SK-N-SH treated with all-trans-retinoic acid at 6 μM for 48 hours (cell line): ENCODE measurements around the gene TRIM13.

ENCODE experiments used
- ATAC-seq: fragments of 200-7000 bp; cut with Tn5 transposase; 3 replicates; pipeline ENCODE4 v1.9.1; 2020; ENCODE audit warnings: mild to moderate bottlenecking, moderate library complexity
- ARNTL ChIP-seq: fragments of 450-650 bp; formaldehyde crosslinking; IDR thresholded peaks from 2 replicates; pipeline ENCODE4 v1.5.0; 2020; ENCODE audit warnings: low read depth, mild to moderate bottlenecking, moderate library complexity, borderline replicate concordance
- ESRRG ChIP-seq: fragments of 250-450 bp; sonication (Bioruptor Pico); IDR thresholded peaks from 2 replicates; pipeline ENCODE4 v1.6.1; 2021; ENCODE audit warnings: mild to moderate bottlenecking
- GLIS3 ChIP-seq: fragments of 250-450 bp; sonication (Bioruptor Pico); IDR thresholded peaks from 2 replicates; pipeline ENCODE4 v1.5.0; 2020; ENCODE audit warnings: mild to moderate bottlenecking, moderate library complexity
- ISL1 ChIP-seq: fragments of 250-450 bp; sonication (Bioruptor Pico); IDR thresholded peaks from 2 replicates; pipeline ENCODE4 v2.1.2; 2022; ENCODE audit warnings: mild to moderate bottlenecking, moderate library complexity
- OSR1 ChIP-seq: fragments of 250-450 bp; sonication (Bioruptor Pico); IDR thresholded peaks from 2 replicates; pipeline ENCODE4 v1.8.0; 2022; ENCODE audit warnings: moderate library complexity, mild to moderate bottlenecking, inconsistent platforms
- PPARA ChIP-seq: fragments of 250-450 bp; sonication (Bioruptor Pico); IDR thresholded peaks from 2 replicates; pipeline ENCODE4 v1.5.0; 2020; ENCODE audit warnings: mild to moderate bottlenecking, borderline replicate concordance
- RARB ChIP-seq: fragments of 250-450 bp; sonication (Bioruptor Pico); IDR thresholded peaks from 2 replicates; pipeline ENCODE4 v1.8.0; 2021; ENCODE audit warnings: mild to moderate bottlenecking, moderate library complexity
- SNAI2 ChIP-seq: fragments of 250-450 bp; sonication (Bioruptor Pico); IDR thresholded peaks from 2 replicates; pipeline ENCODE4 v1.5.0; 2020; ENCODE audit warnings: mild to moderate bottlenecking, moderate library complexity
- TCF4 ChIP-seq: fragments of 250-450 bp; sonication (Bioruptor Pico); IDR thresholded peaks from 2 replicates; pipeline ENCODE4 v1.8.0; 2021; ENCODE audit warnings: mild to moderate bottlenecking, moderate library complexity, borderline replicate concordance
- TOX ChIP-seq: fragments of 250-450 bp; sonication (Bioruptor Pico); IDR thresholded peaks from 2 replicates; pipeline ENCODE4 v1.8.0; 2021; ENCODE audit warnings: mild to moderate bottlenecking, moderate library complexity, borderline replicate concordance
- ZC3H10 ChIP-seq: fragments of 250-450 bp; sonication (Bioruptor Pico); IDR thresholded peaks from 2 replicates; pipeline ENCODE4 v1.5.1; 2021; ENCODE audit warnings: mild to moderate bottlenecking, moderate library complexity
- ZFP3 ChIP-seq: fragments of 250-450 bp; sonication (Bioruptor Pico); IDR thresholded peaks from 2 replicates; pipeline ENCODE4 v1.5.0; 2020; ENCODE audit warnings: mild to moderate bottlenecking, moderate library complexity
- ZFP30 ChIP-seq: fragments of 450-650 bp; formaldehyde crosslinking; IDR thresholded peaks from 2 replicates; pipeline ENCODE4 v1.5.0; 2022; ENCODE audit warnings: mild to moderate bottlenecking, moderate library complexity
- ZNF565 ChIP-seq: fragments of 450-650 bp; formaldehyde crosslinking; conservative IDR thresholded peaks from 2 replicates; pipeline ENCODE4 v1.5.0; 2020; ENCODE audit warnings: low read depth, mild to moderate bottlenecking, moderate library complexity
- ZNF70 ChIP-seq: fragments of 450-650 bp; formaldehyde crosslinking; IDR thresholded peaks from 2 replicates; pipeline ENCODE4 v1.5.0; 2020; ENCODE audit warnings: mild to moderate bottlenecking, moderate library complexity
- ZNF8 ChIP-seq: fragments of 450-650 bp; formaldehyde crosslinking; IDR thresholded peaks from 2 replicates; pipeline ENCODE4 v1.5.0; 2020; ENCODE audit warnings: mild to moderate bottlenecking, moderate library complexity
- TF ChIP-seq, protein P1 (sequence below): fragments of 250-450 bp; sonication (Bioruptor Pico); IDR thresholded peaks from 2 replicates; pipeline ENCODE4 v1.5.0; 2020; ENCODE audit warnings: mild to moderate bottlenecking, moderate library complexity
- TF ChIP-seq, protein P2 (sequence below): fragments of 250-450 bp; sonication (Bioruptor Pico); IDR thresholded peaks from 2 replicates; pipeline ENCODE4 v1.5.1; 2020; ENCODE audit warnings: low read depth, mild to moderate bottlenecking, moderate library complexity
- TF ChIP-seq, protein P3 (sequence below): fragments of 250-450 bp; sonication (Bioruptor Pico); IDR thresholded peaks from 2 replicates; pipeline ENCODE4 v1.5.1; 2021; ENCODE audit warnings: mild to moderate bottlenecking, moderate library complexity
- TF ChIP-seq, protein P4 (sequence below): fragments of 250-450 bp; sonication (Bioruptor Pico); IDR thresholded peaks from 2 replicates; pipeline ENCODE4 v1.8.0; 2020; ENCODE audit warnings: mild to moderate bottlenecking, moderate library complexity, borderline replicate concordance

The TRIM13 gene

DNA sequence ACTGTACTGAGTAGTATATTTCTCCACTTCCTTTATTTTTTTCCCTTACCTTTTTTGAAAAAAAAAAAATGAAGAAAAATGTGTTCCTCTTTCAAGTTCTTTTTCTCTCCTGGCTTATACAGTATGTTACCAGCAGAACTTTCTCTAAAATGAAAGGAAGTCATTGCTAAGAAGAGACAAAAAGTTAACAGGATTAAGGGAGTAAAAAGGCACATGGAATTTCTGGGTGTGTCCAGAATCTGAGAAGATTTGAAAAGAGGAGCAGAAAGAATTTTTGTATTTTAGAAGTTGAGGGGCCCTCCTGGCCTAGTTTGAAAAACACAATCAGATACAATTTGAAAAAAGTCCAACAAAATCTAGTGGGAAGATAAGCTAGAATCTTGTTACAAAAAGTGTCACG lies 21.0 kb upstream of the TRIM13 start:
- no peak for ATAC-seq
- TF ChIP-seq GLIS3 (no peak), RARB (CRISPR knock-in tag) (no peak), SNAI2 (no peak), ZFP3 (no peak), ESRRG (CRISPR knock-in tag) (no peak), ZNF8 (CRISPR knock-in tag) (no peak)
- TF ChIP-seq, protein P1, sequence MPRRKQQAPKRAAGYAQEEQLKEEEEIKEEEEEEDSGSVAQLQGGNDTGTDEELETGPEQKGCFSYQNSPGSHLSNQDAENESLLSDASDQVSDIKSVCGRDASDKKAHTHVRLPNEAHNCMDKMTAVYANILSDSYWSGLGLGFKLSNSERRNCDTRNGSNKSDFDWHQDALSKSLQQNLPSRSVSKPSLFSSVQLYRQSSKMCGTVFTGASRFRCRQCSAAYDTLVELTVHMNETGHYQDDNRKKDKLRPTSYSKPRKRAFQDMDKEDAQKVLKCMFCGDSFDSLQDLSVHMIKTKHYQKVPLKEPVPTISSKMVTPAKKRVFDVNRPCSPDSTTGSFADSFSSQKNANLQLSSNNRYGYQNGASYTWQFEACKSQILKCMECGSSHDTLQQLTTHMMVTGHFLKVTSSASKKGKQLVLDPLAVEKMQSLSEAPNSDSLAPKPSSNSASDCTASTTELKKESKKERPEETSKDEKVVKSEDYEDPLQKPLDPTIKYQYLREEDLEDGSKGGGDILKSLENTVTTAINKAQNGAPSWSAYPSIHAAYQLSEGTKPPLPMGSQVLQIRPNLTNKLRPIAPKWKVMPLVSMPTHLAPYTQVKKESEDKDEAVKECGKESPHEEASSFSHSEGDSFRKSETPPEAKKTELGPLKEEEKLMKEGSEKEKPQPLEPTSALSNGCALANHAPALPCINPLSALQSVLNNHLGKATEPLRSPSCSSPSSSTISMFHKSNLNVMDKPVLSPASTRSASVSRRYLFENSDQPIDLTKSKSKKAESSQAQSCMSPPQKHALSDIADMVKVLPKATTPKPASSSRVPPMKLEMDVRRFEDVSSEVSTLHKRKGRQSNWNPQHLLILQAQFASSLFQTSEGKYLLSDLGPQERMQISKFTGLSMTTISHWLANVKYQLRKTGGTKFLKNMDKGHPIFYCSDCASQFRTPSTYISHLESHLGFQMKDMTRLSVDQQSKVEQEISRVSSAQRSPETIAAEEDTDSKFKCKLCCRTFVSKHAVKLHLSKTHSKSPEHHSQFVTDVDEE (CRISPR knock-in tag) = no peak

DNA sequence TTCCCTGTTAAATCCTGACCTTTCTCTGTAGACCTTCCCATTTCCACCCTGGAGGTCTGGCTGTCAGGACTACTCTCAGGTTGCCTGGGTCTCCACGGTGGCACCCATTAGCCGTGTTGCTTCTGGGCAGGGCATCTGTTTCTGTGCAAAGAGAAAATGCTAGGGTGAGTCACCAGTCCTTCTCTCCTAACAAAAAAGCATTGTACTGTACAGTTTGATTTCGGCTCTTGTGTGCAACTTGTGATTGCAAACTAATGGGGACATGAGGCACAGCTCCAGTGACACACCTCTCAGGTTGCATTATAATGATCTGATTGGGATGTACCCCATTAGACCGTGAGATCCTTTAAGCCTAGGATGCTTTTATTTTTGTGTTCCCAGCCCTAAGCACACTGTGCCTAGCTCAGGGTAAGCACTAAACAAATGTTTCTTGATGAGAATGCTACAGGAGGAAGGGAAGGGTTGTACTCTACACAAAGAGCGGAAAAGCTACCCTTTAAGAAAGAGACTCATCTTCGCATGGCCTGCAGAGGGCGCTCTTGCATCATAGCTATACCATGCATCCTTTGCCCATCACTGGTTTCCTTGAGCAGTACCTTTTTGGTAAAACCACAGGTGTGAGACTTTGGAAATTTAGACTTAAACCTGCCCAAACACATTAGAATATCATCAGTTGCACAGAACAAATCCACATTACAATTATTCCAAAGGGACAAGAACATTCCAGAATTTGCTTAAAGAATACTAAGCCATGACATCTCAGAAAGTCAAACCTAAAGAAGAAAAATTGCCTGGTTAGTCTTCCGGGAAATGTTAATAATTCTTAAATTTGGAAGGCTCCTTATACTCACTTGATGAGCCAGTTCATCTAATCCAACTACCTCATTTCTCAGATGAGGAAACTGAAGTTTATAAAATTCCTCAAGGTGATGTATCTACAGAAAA lies 20.3 kb upstream of the TRIM13 start:
- peak; percentile 94 for ATAC-seq

DNA sequence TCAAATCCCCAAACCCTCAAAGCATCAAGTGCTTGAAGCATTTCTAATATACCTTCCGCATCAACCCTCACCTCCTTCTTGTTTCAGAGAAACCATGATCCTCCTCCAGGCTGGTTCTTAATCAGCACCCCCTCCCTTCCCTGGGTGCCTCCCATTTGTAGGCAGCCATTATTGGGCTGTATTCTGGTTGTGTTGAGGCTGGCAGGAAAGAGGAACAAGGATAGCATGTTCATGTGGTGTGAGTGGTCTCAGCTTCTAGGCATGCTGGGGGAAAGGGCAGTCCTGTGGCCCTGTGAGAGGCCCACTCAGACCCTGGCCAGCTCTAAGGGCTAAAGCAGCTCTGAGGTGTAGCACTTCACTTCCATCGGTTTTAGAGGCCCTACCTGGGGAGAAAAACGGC lies 18.9 kb upstream of the TRIM13 start:
- no peak for ATAC-seq
- no peak for TF ChIP-seq TCF4
- TF ChIP-seq ISL1 (CRISPR knock-in tag) = no peak
- TF ChIP-seq PPARA = no peak
- TF ChIP-seq, protein P2, sequence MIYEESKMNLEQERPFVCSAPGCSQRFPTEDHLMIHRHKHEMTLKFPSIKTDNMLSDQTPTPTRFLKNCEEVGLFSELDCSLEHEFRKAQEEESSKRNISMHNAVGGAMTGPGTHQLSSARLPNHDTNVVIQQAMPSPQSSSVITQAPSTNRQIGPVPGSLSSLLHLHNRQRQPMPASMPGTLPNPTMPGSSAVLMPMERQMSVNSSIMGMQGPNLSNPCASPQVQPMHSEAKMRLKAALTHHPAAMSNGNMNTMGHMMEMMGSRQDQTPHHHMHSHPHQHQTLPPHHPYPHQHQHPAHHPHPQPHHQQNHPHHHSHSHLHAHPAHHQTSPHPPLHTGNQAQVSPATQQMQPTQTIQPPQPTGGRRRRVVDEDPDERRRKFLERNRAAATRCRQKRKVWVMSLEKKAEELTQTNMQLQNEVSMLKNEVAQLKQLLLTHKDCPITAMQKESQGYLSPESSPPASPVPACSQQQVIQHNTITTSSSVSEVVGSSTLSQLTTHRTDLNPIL (CRISPR knock-in tag) = no peak
- TF ChIP-seq, protein P3, sequence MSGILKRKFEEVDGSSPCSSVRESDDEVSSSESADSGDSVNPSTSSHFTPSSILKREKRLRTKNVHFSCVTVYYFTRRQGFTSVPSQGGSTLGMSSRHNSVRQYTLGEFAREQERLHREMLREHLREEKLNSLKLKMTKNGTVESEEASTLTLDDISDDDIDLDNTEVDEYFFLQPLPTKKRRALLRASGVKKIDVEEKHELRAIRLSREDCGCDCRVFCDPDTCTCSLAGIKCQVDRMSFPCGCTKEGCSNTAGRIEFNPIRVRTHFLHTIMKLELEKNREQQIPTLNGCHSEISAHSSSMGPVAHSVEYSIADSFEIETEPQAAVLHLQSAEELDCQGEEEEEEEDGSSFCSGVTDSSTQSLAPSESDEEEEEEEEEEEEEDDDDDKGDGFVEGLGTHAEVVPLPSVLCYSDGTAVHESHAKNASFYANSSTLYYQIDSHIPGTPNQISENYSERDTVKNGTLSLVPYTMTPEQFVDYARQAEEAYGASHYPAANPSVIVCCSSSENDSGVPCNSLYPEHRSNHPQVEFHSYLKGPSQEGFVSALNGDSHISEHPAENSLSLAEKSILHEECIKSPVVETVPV (CRISPR knock-in tag) = no peak
- TF ChIP-seq ESRRG (CRISPR knock-in tag) = no peak
- no peak for TF ChIP-seq ARNTL (CRISPR knock-in tag)
- no peak for TF ChIP-seq ZC3H10 (CRISPR knock-in tag)
- no peak for TF ChIP-seq ZFP3
- TF ChIP-seq TOX = no peak
- no peak for TF ChIP-seq OSR1
- TF ChIP-seq GLIS3 = no peak
- TF ChIP-seq, protein P1 (CRISPR knock-in tag) = no peak
- TF ChIP-seq ZNF565 = no peak

More for the DNA sequence above, 20.3 kb upstream of the TRIM13 start:
- TF ChIP-seq ZFP3 = no peak
- TF ChIP-seq, protein P2 (CRISPR knock-in tag) = no peak
- no peak for TF ChIP-seq ESRRG (CRISPR knock-in tag)
- TF ChIP-seq ZNF8 (CRISPR knock-in tag) = no peak
- no peak for TF ChIP-seq ISL1 (CRISPR knock-in tag)
- no peak for TF ChIP-seq OSR1
- TF ChIP-seq ZC3H10 (CRISPR knock-in tag) = no peak
- no peak for TF ChIP-seq ZNF70 (CRISPR knock-in tag)
- no peak for TF ChIP-seq ZFP30
- TF ChIP-seq ZNF565 = no peak
- TF ChIP-seq SNAI2 = no peak
- TF ChIP-seq, protein P4, sequence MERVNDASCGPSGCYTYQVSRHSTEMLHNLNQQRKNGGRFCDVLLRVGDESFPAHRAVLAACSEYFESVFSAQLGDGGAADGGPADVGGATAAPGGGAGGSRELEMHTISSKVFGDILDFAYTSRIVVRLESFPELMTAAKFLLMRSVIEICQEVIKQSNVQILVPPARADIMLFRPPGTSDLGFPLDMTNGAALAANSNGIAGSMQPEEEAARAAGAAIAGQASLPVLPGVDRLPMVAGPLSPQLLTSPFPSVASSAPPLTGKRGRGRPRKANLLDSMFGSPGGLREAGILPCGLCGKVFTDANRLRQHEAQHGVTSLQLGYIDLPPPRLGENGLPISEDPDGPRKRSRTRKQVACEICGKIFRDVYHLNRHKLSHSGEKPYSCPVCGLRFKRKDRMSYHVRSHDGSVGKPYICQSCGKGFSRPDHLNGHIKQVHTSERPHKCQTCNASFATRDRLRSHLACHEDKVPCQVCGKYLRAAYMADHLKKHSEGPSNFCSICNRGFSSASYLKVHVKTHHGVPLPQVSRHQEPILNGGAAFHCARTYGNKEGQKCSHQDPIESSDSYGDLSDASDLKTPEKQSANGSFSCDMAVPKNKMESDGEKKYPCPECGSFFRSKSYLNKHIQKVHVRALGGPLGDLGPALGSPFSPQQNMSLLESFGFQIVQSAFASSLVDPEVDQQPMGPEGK (CRISPR knock-in tag) = no peak
- TF ChIP-seq PPARA = no peak
- TF ChIP-seq RARB (CRISPR knock-in tag) = no peak
